Ovary (tissue), 3 donors: ENCODE data around the gene CPEB2.

Experiments
- CTCF ChIP-seq, 3 donors: fragments of 450-650 bp in 2 of 3; fragments of 200-600 bp in 1 of 3; IDR thresholded peaks; one replicate each; pipeline versions ENCODE4 v1.5.1 to v1.8.0; 2016 to 2022; ENCODE audit warnings: antibody characterized with exemption in 3 of 3, mild to moderate bottlenecking in 1 of 3
- EP300 ChIP-seq: sonication (generic); formaldehyde crosslinking; IDR thresholded peaks from one replicate; pipeline ENCODE4 v1.6.1; 2017; ENCODE audit warnings: antibody characterized with exemption
- POLR2A ChIP-seq: fragments of 450-650 bp; IDR thresholded peaks from one replicate; pipeline ENCODE4 v1.6.1; 2017; ENCODE audit warnings: antibody characterized with exemption, mild to moderate bottlenecking, moderate library complexity
- donor health status: DM: no; HTN: no; CAD: no.

- TF ChIP-seq POLR2A = no peak
- TF ChIP-seq CTCF (IDR thresholded peaks at IDR 0.05) = no peak
- no peak for TF ChIP-seq EP300
Observed at GRCh38 chr4:14967982-14968381, 34.3 kb upstream of the CPEB2 start.
